Forelimb muscle (tissue), 1 donor: ENCODE measurements around the gene WAC. TPM values are rescaled to one million over a fixed set of nuclear protein-coding genes. Genes with fewer than 3 reads are reported as not detected.
A peak's percentile ranks its signal among the peaks of the same experiment; 100 is the strongest.
"Not testable (repeated sequence)": the region's sequence is repeated elsewhere in the genome, so short reads cannot be mapped to it uniquely, and the experiment has no call there.

Experiments used
- DNase-seq: peaks from one replicate; pipeline ENCODE4 v3.0.0-alpha.2; 2013; ENCODE audit warnings: low read depth
- polyA plus RNA-seq: library from polyadenylated mRNA; unstranded; fragments of 120-200 nt; gene quantifications from one replicate; pipeline ENCODE4 v1.2.1, GENCODE V29; 2013; ENCODE audit not compliant: insufficient read length

Gene WAC
- 87.0 TPM for polyA plus RNA-seq

- peak; percentile 80 for DNase-seq
These were observed at the start of gene WAC for GRCh38 chr10:28532337-28533185. Gene WAC (plus strand): TSS chr10:28533118. CDS start chr10:28533580, 462 bp downstream.

- no peak for DNase-seq
These were observed 43.7 kb upstream of the WAC start for GRCh38 chr10:28489206-28489605.

GRCh38 chr10:28490256-28490865, 42.6 kb upstream of the WAC start:
- DNase-seq, result not testable (repeated sequence)

GRCh38 chr10:28492116-28492920, 40.6 kb upstream of the WAC start:
- no peak for DNase-seq

GRCh38 chr10:28494420-28494819, 38.5 kb upstream of the WAC start:
- no peak for DNase-seq

GRCh38 chr10:28495084-28495483, 37.8 kb upstream of the WAC start:
- no peak for DNase-seq

GRCh38 chr10:28496017-28496416, 36.9 kb upstream of the WAC start:
- no peak for DNase-seq

GRCh38 chr10:28496481-28496961, 36.4 kb upstream of the WAC start:
- no peak for DNase-seq

- DNase-seq, result no peak
These were observed 35.4 kb upstream of the WAC start for GRCh38 chr10:28497313-28498126.

- DNase-seq, result not testable (repeated sequence)
These were observed 32.7 kb upstream of the WAC start for GRCh38 chr10:28500203-28500602.

GRCh38 chr10:28503114-28503513, 29.8 kb upstream of the WAC start:
- no peak for DNase-seq

- DNase-seq, result no peak
These were observed 27.5 kb upstream of the WAC start for GRCh38 chr10:28505359-28505959.

GRCh38 chr10:28508304-28508925, 24.5 kb upstream of the WAC start:
- no peak for DNase-seq

GRCh38 chr10:28509286-28509685, 23.6 kb upstream of the WAC start:
- DNase-seq, result no peak

- no peak for DNase-seq
These were observed 18.3 kb upstream of the WAC start for GRCh38 chr10:28514648-28515047.

- DNase-seq, result no peak
These were observed 12.6 kb upstream of the WAC start for GRCh38 chr10:28520346-28520745.

- not testable (repeated sequence) for DNase-seq
These were observed 12.1 kb upstream of the WAC start for GRCh38 chr10:28520828-28521227.

- not testable (repeated sequence) for DNase-seq
These were observed 11.0 kb upstream of the WAC start for GRCh38 chr10:28521961-28522360.

- DNase-seq, result no peak
These were observed 9.1 kb upstream of the WAC start for GRCh38 chr10:28523725-28524252.

GRCh38 chr10:28530751-28531150, 2.2 kb upstream of the WAC start:
- no peak for DNase-seq
